KMS-11 (cell line): ENCODE data around the gene NEK11.

Source experiments
- H2AFZ ChIP-seq: fragments of 200-600 bp; sonication (generic); 2 replicates; pipeline ENCODE4 v1.6.1; 2016; ENCODE audit warnings: antibody characterized with exemption, mixed run types, low read depth
- H3K27ac ChIP-seq: fragments of 200-600 bp; sonication (generic); 2 replicates; pipeline ENCODE4 v1.6.1; 2016; ENCODE audit warnings: mild to moderate bottlenecking, mixed run types
- H3K27me3 ChIP-seq: fragments of 200-600 bp; sonication (generic); 2 replicates; pipeline ENCODE4 v1.6.1; 2017; ENCODE audit warnings: mild to moderate bottlenecking, low read depth, mixed run types, moderate library complexity; ENCODE audit not compliant: insufficient read depth
- H3K36me3 ChIP-seq: fragments of 200-600 bp; sonication (generic); 2 replicates; pipeline ENCODE4 v1.6.1; 2017; ENCODE audit warnings: mild to moderate bottlenecking, mixed run types; ENCODE audit not compliant: insufficient read depth
- H3K4me1 ChIP-seq: fragments of 200-600 bp; sonication (generic); 2 replicates; pipeline ENCODE4 v1.6.1; 2016; ENCODE audit warnings: mild to moderate bottlenecking, low read depth, mixed run types; ENCODE audit not compliant: poor library complexity, severe bottlenecking
- H3K4me2 ChIP-seq: fragments of 200-600 bp; sonication (generic); 2 replicates; pipeline ENCODE4 v1.7.0; 2016; ENCODE audit warnings: mild to moderate bottlenecking, mixed run types
- H3K4me3 ChIP-seq: fragments of 200-600 bp; sonication (generic); IDR thresholded peaks from 2 replicates; pipeline ENCODE4 v1.6.1; 2017; ENCODE audit warnings: low read depth, low read length, mixed read lengths; ENCODE audit not compliant: insufficient read depth
- H3K79me2 ChIP-seq: fragments of 200-600 bp; sonication (generic); 2 replicates; pipeline ENCODE4 v1.6.1; 2016; ENCODE audit warnings: low read depth, mixed run types; ENCODE audit not compliant: insufficient read depth
- H3K9ac ChIP-seq: fragments of 200-600 bp; sonication (generic); 2 replicates; pipeline ENCODE4 v1.6.1; 2016; ENCODE audit warnings: mild to moderate bottlenecking, mixed run types
- H4K20me1 ChIP-seq: fragments of 200-600 bp; sonication (generic); 2 replicates; pipeline ENCODE4 v1.6.1; 2016; ENCODE audit warnings: mild to moderate bottlenecking, mixed run types; ENCODE audit not compliant: insufficient read depth
- CTCF ChIP-seq: fragments of 200-600 bp; sonication (generic); conservative IDR thresholded peaks from 2 replicates; pipeline ENCODE4 v1.6.1; 2017; ENCODE audit warnings: low read depth, mild to moderate bottlenecking, antibody characterized with exemption, low read length, moderate library complexity, mixed read lengths

Gene NEK11

GRCh38 chr3:130991126-130991525 lies 35.6 kb upstream of the NEK11 start:
- Histone ChIP-seq H3K9ac (no peak overlapping the region), H4K20me1 (no peaks in the 10 kb centered on the region), H2AFZ (no peak overlapping the region), H3K4me3 (no peak overlapping the region), H3K27me3 (no peaks in the 10 kb centered on the region), H3K27ac (no peak overlapping the region), H3K79me2 (no peaks in the 10 kb centered on the region), H3K4me1 (no peaks in the 10 kb centered on the region), H3K4me2 (no peak overlapping the region), H3K36me3 (no peaks in the 10 kb centered on the region)
- TF ChIP-seq CTCF: no peak

- H3K9ac ChIP-seq: no peak overlapping the region
- TF ChIP-seq CTCF: no peak
- no peaks in the 10 kb centered on the region for H3K36me3 ChIP-seq
- H3K4me1 ChIP-seq: peaks cover 2% of the 10 kb centered on the region
- no peak overlapping the region for H3K4me2 ChIP-seq
- H3K27ac ChIP-seq: no peak overlapping the region
- H4K20me1 ChIP-seq: no peaks in the 10 kb centered on the region
- no peak overlapping the region for H2AFZ ChIP-seq
- no peaks in the 10 kb centered on the region for H3K79me2 ChIP-seq
- H3K27me3 ChIP-seq: no peaks in the 10 kb centered on the region
- H3K4me3 ChIP-seq: no peak overlapping the region
Measured at GRCh38 chr3:130992344-130992743, 34.3 kb upstream of the NEK11 start.

- Histone ChIP-seq H3K27me3 (no peaks in the 10 kb centered on the region), H3K4me2 (no peak overlapping the region), H4K20me1 (no peaks in the 10 kb centered on the region), H3K36me3 (no peaks in the 10 kb centered on the region), H3K27ac (no peak overlapping the region), H3K4me3 (no peak overlapping the region), H3K4me1 (peaks cover 12% of the 10 kb centered on the region), H2AFZ (no peak overlapping the region), H3K9ac (no peak overlapping the region), H3K79me2 (no peaks in the 10 kb centered on the region)
- no peak for TF ChIP-seq CTCF
Measured at GRCh38 chr3:130997289-130997688, 29.4 kb upstream of the NEK11 start.

GRCh38 chr3:131001071-131001470 lies 25.6 kb upstream of the NEK11 start:
- Histone ChIP-seq H3K4me3 (no peak overlapping the region), H3K27ac (no peak overlapping the region), H3K36me3 (0 out of 2 replicates have a peak, but pooled peaks cover 5% of the 10 kb centered on the region), H3K79me2 (no peaks in the 10 kb centered on the region), H3K4me1 (peaks cover 27% of the 10 kb centered on the region), H4K20me1 (no peaks in the 10 kb centered on the region), H3K4me2 (no peak overlapping the region), H2AFZ (no peak overlapping the region), H3K9ac (no peak overlapping the region), H3K27me3 (no peaks in the 10 kb centered on the region)
- no peak for TF ChIP-seq CTCF
